SK-N-SH (cell line): ENCODE measurements around the gene XRCC6.

ENCODE experiments used
- CTCF ChIP-seq: fragments of 200-600 bp; sonication (generic); IDR thresholded peaks from 2 replicates; pipeline ENCODE4 v1.6.1; 2017; ENCODE audit warnings: antibody characterized with exemption, mild to moderate bottlenecking, moderate library complexity
- REST ChIP-seq: IDR thresholded peaks from 2 replicates; pipeline ENCODE4 v1.6.1; 2012; ENCODE audit warnings: mild to moderate bottlenecking, low read depth, low read length, moderate library complexity
- YY1 ChIP-seq: IDR thresholded peaks from 2 replicates; pipeline ENCODE4 v1.4.0; 2012; ENCODE audit warnings: low read depth, mild to moderate bottlenecking
- TF ChIP-seq, protein P1 (sequence below): IDR thresholded peaks from 2 replicates; pipeline ENCODE4 v1.4.0; 2012; ENCODE audit warnings: low read depth, borderline replicate concordance

DNA sequence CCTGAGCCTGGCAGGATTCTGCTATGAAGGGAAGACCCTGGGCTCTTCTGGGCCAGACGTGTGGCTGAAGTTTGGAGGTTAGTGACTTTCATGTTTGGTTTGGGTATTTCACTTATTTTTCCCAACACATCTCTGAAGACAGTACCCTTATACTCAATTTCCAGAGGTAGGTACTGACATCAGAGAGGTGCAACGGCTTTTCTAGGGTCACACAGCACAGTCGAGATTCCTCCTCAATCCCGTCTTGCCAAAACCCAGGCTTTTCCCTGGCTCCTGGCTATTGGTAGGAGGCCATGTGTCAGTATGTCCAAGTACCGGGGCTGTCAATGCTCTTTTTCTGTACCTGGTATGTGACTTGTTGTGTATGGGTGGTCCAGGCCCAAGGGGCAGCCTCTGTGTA is 25.4 kb upstream of the XRCC6 start:
- TF ChIP-seq REST: no peak
- no peak for TF ChIP-seq CTCF
- TF ChIP-seq YY1: no peak
- TF ChIP-seq, protein P1, sequence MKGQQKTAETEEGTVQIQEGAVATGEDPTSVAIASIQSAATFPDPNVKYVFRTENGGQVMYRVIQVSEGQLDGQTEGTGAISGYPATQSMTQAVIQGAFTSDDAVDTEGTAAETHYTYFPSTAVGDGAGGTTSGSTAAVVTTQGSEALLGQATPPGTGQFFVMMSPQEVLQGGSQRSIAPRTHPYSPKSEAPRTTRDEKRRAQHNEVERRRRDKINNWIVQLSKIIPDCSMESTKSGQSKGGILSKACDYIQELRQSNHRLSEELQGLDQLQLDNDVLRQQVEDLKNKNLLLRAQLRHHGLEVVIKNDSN: no peak
